NCI-H1436 treated with DMSO at 0.1 percent for 48 hours (cell line): Measurements from ENCODE around the gene PCDHGB2.
"Not testable (repeated sequence)": the region's sequence is repeated elsewhere in the genome, so short reads cannot be mapped to it uniquely, and the experiment has no call there.

Experiments used
- DNase-seq: peaks from one replicate; lab custom pipeline; 2025; lab: John Stamatoyannopoulos, UW

The PCDHGB2 gene

DNA sequence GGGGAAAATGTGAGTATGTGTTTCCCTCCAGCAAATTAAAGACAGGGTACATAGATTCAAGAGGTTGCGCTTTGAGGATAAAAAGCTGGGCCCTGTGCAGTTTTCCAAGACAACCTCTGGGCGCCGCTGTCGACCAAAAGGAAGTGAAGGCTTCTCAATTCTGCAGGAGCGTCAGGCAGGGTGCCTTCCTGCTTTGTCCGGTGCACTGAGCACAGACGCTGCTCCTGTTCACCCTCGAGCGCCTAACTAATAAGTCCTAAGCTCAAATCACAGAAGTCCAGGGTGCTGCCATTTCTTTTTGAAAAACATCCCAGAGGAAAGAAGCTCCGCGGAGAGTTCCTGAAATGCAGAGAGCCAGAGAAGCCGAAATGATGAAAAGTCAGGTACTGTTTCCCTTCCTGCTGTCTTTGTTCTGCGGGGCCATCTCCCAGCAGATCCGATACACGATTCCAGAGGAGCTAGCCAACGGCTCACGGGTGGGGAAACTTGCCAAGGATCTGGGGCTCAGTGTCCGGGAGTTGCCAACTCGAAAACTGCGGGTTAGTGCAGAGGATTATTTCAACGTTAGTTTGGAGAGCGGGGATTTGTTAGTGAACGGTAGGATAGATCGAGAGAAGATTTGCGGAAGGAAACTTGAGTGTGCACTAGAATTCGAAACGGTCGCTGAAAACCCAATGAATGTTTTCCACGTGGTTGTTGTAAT is 9.7 kb upstream of the PCDHGB2 start, which contains the start of gene PCDHGB1:
Gene PCDHGB1 (plus strand): TSS at position 183 of the 703 bp plus-strand sequence. CDS start 162 bp downstream, at position 345.
- peak; percentile 37 for DNase-seq

DNA sequence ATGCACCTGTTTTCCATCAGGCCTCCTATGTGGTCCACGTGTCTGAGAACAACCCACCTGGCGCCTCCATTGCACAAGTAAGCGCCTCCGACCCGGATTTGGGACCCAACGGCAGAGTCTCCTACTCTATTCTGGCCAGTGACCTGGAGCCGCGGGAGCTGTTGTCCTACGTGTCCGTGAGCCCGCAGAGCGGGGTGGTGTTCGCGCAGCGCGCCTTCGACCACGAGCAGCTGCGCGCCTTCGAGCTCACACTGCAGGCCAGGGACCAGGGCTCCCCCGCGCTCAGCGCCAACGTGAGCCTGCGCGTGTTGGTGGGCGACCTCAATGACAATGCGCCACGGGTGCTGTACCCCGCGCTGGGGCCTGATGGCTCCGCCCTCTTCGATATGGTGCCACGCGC is 8.2 kb upstream of the PCDHGB2 start:
- no peak for DNase-seq

DNA sequence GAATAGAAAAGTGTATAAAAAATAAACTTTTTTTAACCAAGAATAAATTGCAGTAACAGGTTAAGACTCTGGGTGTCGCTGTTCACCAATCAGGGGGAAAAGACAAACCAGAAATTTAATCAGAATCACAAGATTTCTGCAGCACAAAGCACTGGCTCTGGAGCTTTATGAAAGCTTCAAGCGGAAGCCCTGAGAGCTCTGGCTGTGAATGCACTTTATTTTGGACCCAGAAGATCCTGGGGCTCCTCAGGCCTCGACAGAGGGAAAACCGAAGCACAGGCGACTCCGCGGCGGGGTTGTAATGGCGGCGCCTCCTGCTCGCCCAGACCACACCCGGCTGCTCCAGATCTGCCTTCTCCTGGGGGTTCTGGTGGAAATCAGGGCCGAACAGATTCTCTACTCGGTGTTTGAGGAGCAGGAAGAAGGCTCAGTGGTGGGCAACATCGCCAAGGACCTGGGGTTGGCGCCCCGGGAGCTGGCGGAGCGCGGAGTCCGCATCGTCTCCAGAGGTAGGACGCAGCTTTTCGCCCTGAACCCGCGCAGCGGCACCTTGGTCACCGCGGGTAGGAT is 4.8 kb upstream of the PCDHGB2 start, which contains the start of gene PCDHGA4:
Gene PCDHGA4 (plus strand): TSS at position 122 of the 570 bp plus-strand sequence. CDS start 87 bp downstream, at position 209.
- no peak for DNase-seq

DNA sequence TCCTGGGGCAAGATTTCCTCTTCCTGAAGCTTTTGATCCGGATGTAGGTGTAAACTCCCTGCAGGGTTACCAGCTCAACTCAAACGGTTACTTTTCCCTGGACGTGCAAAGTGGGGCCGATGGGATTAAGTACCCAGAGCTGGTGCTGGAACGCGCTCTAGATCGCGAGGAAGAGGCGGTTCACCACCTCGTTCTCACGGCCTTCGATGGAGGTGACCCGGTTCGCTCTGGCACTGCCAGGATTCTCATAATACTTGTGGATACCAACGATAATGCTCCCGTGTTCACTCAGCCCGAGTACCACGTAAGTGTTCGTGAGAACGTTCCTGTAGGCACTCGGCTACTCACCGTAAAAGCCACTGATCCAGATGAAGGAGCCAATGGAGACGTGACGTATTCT is 4.2 kb upstream of the PCDHGB2 start:
- DNase-seq: no peak

DNA sequence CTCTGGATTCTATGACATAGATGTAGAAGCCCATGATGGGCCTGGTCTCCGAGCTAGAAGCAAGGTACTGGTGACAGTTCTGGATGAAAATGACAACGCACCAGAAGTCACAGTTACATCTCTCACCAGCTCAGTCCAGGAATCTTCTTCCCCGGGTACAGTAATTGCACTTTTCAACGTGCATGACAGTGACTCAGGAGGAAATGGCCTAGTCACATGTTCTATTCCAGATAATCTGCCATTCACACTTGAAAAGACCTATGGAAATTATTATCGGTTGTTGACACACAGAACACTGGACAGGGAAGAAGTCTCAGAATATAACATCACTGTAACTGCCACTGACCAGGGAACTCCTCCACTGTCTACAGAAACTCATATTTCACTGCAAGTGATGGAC is 3.7 kb upstream of the PCDHGB2 start:
- no peak for DNase-seq

DNA sequence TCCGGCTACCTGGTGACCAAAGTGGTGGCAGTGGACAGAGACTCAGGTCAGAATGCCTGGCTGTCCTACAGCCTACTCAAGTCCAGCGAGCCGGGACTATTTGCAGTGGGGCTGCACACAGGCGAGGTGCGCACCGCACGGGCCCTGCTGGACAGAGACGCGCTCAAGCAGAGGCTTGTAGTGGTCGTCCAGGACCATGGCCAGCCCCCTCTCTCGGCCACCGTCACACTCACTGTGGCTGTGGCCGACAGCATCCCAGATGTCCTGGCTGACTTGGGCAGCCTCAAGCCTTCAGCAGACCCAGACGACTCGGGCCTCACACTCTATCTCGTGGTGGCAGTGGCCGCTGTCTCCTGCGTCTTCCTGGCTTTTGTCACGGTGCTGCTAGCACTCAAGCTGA is 2.8 kb upstream of the PCDHGB2 start:
- DNase-seq: no peak

DNA sequence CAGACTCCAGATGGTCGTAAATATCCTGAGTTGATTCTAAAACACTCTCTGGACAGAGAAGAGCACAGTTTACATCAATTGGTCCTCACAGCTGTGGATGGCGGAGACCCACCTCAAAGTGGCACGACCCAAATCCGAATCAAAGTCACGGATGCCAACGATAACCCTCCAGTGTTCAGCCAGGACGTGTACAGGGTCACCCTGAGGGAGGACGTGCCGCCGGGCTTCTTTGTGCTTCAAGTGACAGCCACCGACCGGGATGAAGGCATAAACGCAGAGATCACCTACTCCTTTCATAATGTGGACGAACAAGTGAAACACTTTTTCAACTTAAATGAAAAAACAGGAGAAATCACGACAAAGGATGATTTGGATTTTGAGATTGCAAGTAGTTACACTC is 891 bp downstream of the PCDHGB2 start:
- no peak for DNase-seq

DNA sequence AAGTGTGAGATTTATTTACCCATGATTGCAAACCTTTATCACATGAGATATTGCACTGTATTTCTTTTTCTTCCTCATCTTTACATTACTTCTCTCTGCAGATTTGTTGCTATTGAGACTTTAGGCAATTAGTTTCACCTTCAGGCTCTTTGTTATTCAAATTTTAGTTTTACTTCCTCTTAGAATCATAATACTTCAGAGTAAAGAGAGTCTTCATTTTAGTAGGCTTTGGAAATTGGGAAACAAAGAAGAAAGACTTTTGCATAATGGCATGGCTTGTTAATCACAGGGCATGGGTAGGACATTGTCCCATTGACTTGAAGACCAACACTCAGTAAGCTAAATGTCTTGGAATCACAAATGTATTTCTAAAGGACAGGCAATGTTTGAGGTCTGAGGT is 2.9 kb downstream of the PCDHGB2 start:
- no peak for DNase-seq

DNA sequence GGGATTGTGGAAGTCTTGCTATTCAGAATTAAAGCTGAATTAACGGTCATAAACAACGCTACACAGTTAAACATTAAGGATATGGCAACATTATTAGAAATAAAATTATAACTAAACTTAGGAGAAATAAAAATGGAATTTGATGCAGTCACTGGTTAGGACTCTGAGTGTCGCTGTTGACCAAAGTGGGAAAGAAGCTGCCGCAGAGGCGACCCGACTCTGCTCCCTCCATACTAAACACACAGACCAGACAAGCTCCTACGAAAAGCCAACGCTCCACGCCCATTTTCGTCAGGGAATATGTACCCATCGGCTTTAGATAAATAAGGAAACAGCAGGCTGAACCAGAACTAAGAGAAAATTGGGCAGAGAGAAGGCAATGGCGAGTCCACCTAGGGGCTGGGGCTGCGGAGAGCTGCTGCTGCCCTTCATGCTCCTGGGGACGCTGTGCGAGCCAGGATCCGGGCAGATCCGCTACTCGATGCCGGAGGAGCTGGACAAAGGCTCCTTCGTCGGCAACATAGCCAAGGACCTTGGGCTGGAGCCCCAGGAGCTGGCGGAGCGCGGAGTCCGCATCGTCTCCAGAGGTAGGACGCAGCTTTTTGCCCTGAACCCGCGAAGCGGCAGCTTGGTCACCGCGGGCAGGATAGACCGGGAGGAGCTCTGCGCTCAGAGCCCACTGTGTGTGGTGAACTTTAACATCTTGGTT is 4.3 kb downstream of the PCDHGB2 start, which contains the start of gene PCDHGA5:
Gene PCDHGA5 (plus strand): TSS at position 211 of the 709 bp plus-strand sequence. CDS start 169 bp downstream, at position 380.
- no peak for DNase-seq

DNA sequence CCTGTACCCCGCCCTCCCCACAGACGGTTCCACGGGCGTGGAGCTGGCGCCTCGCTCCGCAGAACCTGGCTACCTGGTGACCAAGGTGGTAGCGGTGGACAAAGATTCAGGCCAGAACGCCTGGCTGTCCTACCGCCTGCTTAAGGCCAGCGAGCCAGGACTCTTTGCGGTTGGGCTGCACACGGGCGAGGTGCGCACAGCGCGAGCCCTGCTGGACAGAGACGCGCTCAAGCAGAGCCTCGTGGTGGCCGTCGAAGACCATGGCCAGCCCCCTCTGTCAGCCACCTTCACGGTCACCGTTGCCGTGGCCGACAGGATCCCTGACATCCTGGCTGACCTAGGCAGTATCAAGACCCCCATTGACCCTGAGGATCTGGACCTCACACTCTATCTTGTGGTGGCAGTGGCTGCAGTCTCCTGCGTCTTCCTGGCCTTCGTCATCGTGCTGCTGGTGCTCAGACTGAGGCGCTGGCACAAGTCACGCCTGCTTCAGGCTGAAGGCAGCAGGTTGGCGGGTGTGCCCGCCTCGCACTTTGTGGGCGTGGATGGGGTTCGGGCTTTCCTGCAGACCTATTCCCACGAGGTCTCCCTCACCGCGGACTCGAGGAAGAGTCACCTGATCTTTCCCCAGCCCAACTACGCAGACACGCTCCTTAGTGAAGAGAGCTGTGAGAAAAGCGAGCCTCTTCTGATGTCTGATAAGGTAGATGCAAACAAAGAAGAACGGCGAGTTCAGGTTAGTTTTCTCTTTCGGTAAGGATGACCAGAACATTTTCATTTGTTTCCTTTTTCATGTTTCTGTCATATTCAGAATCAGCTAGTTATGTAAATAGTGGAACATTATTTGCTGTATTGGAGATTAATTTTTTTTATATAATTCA is 6.5 kb downstream of the PCDHGB2 start:
- no peak for DNase-seq

DNA sequence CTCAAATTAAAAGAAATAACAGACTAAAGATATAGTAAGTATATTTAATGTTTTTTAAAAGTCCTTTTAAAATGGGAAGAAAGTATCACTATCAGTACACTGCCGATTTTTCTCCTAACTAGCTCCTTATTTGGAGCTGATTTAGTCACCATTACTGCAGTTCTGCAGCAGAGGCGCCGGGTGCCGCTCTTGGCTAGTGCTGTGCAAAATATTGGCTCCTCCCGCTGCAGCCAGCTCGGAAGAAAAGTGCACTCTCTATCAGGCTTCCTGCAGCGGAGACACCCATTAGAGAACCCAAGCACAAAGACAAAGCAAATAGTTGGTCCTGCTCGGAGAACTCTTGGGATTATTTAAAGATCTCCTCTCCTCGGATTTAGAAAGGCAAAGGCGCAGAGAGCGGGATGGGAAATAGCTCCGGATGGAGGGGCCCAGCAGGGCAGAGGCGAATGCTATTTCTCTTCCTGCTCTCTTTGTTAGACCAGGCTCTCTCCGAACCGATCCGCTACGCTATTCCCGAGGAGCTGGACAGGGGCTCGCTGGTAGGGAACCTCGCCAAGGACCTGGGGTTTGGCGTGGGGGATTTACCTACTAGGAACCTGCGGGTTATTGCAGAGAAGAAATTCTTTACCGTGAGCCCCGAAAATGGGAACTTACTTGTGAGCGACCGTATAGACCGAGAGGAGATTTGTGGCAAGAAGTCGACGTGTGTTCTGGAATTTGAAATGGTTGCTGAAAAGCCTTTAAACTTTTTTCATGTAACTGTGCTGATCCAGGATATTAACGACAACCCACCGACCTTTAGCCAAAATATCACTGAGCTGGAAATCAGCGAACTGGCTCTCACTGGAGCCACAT is 10.4 kb downstream of the PCDHGB2 start, which contains the start of gene PCDHGB3:
Gene PCDHGB3 (plus strand): TSS at position 249 of the 855 bp plus-strand sequence. CDS start 153 bp downstream, at position 402.
- DNase-seq: no peak

DNA sequence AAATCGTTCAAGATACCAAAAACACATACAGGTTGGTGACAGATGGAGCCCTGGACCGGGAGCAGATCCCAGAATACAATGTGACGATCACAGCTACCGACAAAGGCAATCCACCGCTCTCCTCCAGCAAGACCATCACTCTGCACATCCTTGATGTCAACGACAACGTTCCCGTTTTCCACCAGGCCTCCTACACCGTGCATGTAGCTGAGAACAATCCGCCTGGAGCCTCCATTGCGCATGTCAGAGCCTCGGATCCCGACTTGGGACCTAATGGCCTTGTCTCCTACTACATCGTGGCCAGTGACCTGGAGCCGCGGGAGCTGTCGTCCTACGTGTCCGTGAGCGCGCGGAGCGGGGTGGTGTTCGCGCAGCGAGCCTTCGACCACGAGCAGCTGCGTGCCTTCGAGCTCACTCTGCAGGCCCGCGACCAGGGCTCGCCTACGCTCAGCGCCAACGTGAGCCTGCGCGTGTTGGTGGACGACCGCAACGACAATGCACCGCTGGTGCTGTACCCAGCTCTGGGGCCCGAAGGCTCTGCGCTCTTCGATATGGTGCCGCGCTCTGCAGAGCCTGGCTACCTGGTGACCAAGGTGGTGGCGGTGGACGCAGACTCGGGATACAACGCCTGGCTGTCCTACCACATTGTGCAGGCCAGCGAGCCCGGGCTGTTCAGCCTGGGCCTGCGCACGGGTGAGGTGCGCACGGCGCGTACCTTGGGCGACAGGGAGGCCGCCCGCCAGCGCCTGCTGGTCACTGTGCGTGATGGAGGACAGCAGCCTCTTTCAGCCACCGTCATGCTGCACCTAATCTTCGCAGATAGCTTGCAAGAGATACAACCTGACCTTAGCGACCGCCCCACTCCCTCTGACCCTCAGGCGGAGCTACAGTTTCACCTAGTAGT is 12.0 kb downstream of the PCDHGB2 start:
- no peak for DNase-seq

DNA sequence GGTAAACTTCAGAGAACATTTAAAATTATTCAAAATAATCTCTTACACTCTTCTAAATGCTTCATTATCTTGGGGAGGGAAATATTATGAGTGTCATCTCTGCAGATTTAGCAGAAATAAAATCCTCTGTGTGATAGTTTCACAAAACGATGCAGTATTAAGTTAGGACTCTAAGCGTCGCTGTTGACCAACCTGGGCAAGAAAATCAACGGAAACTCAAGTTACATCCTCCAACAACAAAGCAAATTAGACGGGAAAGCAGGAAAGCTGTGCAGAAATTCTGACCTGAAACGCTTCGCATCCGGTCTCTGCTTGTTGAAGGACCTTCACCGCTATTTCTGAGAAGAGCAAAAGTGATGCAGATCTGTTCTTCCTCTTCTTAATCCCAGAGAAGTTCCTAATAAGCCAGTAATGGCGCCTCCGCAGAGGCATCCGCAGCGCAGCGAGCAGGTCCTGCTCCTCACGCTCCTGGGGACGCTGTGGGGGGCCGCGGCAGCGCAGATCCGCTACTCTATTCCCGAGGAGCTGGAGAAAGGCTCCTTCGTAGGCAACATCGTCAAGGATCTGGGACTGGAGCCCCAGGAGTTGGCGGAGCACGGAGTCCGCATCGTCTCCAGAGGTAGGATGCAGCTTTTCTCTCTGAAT is 14.0 kb downstream of the PCDHGB2 start, which contains the start of gene PCDHGA6:
Gene PCDHGA6 (plus strand): TSS at position 219 of the 645 bp plus-strand sequence. CDS start 193 bp downstream, at position 412.
- DNase-seq: no peak

DNA sequence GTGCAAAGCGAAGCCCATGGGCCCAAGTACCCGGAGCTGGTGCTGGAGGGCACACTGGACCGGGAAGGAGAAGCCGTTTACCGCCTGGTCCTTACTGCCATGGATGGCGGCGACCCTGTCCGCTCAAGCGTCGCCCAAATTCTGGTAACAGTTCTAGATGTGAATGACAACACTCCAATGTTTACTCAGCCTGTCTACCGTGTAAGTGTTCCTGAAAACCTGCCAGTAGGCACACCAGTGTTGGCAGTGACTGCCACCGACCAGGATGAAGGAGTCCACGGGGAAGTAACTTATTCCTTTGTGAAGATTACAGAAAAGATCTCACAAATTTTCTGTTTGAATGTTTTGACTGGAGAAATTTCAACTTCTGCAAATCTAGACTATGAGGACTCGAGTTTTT is 14.8 kb downstream of the PCDHGB2 start:
- DNase-seq: no peak

DNA sequence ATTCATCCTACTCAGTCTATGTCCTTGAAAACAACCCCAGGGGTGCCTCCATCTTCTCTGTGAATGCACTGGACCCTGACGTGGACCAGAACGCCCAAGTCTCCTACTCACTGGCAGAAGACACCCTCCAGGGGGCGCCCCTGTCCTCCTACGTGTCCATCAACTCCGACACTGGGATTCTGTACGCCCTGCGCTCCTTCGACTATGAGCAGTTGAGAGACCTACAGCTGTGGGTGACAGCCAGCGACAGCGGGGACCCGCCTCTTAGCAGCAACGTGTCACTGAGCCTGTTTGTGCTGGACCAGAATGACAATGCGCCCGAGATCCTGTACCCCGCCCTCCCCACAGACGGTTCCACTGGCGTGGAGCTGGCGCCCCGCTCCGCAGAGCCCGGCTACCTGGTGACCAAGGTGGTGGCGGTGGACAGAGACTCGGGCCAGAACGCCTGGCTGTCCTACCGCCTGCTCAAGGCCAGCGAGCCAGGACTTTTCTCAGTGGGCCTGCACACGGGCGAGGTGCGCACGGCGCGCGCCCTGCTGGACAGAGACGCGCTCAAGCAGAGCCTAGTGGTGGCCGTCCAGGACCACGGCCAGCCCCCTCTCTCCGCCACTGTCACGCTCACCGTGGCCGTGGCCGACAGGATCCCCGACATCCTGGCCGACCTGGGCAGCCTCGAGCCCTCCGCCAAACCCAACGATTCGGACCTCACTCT is 15.8 kb downstream of the PCDHGB2 start:
- DNase-seq: not testable (repeated sequence)

DNA sequence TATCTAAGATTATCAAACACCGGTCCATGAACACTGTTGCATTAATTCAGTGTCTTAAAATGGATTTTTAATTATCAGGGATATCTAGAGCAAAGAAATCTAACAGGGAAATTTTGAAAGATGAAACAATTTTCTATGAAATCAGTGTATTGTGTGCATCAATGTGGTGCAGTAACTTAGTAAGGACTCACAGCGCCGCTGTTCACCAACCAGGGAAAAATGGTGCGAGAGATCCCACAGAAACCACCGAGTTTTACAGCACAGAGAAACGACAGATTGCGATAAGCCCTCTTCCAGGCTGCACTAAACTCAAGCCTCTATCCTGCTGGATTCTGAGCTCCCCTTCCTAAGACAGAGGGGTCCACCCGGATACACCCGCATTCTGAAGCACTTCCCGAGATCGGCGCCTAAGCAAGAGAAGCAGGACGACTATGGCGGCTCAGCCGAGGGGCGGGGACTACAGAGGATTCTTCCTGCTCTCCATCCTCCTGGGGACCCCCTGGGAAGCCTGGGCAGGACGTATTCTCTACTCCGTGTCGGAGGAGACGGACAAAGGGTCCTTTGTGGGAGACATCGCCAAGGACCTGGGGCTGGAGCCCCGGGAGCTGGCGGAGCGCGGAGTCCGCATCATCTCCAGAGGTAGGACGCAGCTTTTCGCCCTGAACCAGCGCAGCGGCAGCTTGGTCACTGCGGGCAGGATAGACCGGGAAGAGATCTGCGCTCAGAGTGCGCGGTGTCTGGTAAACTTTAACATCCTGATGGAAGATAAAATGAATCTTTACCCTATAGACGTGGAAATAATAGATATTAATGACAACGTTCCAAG is 22.9 kb downstream of the PCDHGB2 start, which contains the start of gene PCDHGA7:
Gene PCDHGA7 (plus strand): TSS at position 274 of the 826 bp plus-strand sequence. CDS start 158 bp downstream, at position 432.
- DNase-seq: no peak

DNA sequence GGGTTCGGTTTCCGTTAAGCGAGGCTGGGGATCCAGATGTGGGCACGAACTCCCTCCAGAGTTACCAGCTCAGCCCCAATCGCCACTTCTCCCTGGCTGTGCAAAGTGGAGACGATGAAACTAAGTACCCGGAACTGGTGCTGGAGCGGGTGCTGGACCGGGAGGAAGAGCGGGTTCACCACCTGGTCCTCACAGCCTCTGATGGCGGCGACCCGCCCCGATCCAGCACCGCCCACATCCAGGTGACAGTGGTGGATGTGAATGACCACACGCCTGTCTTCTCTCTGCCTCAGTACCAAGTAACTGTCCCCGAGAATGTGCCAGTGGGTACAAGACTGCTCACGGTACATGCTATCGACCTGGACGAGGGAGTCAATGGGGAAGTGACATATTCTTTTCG is 23.6 kb downstream of the PCDHGB2 start:
- no peak for DNase-seq
